ENCODE results near the gene LKAAEAR1.

DNA sequence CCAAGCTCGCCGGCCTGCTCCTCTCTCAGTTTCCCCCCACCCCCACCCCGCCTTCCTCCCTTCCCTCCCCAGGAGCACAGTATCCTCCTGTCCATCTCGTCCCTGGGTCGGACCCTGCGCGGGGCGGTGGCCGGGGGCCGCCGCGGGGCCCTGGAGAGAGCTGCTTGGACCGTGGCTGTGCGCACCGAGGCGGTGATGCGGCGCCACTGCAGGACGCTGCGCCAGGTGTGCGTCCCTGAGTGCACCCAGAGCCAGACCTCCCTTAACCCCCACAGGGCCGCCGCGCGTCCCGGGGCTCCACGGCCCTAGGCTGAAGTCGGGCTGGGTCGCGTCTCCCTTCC, 46.0 kb downstream of the LKAAEAR1 start:
- no peak for TF ChIP-seq CTCF (optimal IDR thresholded peaks at IDR 0.05 in 1 of 3, IDR thresholded peaks at IDR 0.05 in 1 of 3, conservative IDR thresholded peaks at IDR 0.05 in 1 of 3; ENCODE audit: extremely low read depth in 1 of 3, insufficient read depth in 2 of 3, low read length in 3 of 3)
- TF ChIP-seq EZH2 (IDR thresholded peaks at IDR 0.05; ENCODE audit: low read length), result no peak
